HepG2 (cell line): ENCODE measurements around the gene TMEM80. TPM values are rescaled to one million over a fixed set of nuclear protein-coding genes. Genes with fewer than 3 reads are reported as not detected.

ENCODE experiments used
- ATAC-seq: fragments of 200-7000 bp; cut with Tn5 transposase; 3 replicates; pipeline ENCODE4 v1.9.1; 2020; ENCODE audit warnings: mild to moderate bottlenecking, moderate library complexity
- BruUV-seq: library from RNA; stranded (reverse); fragments of 400-500 nt; replicated peaks from 2 replicates; lab custom pipeline; 2021; lab: Mats Ljungman, UMichigan
- CTCF ChIA-PET: fragments of 300-600 bp; formaldehyde crosslinking; extraction: SDS; loops from one replicate; lab custom pipeline; 2021; ENCODE audit warnings: low total read pairs, inconsistent platforms, low intra/inter-chr PET ratio; lab: Yijun Ruan, JAX
- POLR2A ChIA-PET: fragments of 350-600 bp; sonication (Branson Sonifier 250); formaldehyde crosslinking; loops from one replicate; lab custom pipeline; 2020; ENCODE audit warnings: antibody characterized with exemption, inconsistent platforms; lab: Yijun Ruan, JAX
- DNase-seq: peaks from one replicate; pipeline ENCODE4 v3.0.0-alpha.2; 2015; ENCODE audit warnings: low spot score
- FAIRE-seq: peaks from 3 replicates; lab custom pipeline; 2011; peaks lifted over from hg19 to GRCh38; lab: Jason Lieb, UNC
- H2AFZ ChIP-seq: one replicate; pipeline ENCODE4 v1.6.1; 2011; ENCODE audit warnings: low read length, inconsistent platforms
- H3K27ac ChIP-seq: fragments of 300-600 bp; 3 replicates; pipeline ENCODE4 v1.8.0; 2011; ENCODE audit warnings: mixed run types, mild to moderate bottlenecking, mixed read lengths, low read length, inconsistent platforms; ENCODE audit not compliant: insufficient read depth; ENCODE audit errors: extremely low read length
- H3K27me3 ChIP-seq, 2 experiments: fragments of 200-600 bp in 1 of 2; 2 replicates in 1 of 2; 3 replicates in 1 of 2; pipeline versions ENCODE4 v1.6.0 to v1.8.0; 2011; ENCODE audit warnings: low read length in 2 of 2, mild to moderate bottlenecking in 2 of 2, moderate library complexity in 2 of 2, inconsistent platforms in 1 of 2; ENCODE audit not compliant: insufficient read depth in 2 of 2, control insufficient read depth in 1 of 2
- H3K36me3 ChIP-seq, 2 experiments: fragments of 200-600 bp in 1 of 2; replicated peaks in 1 of 2; 2 replicates in 1 of 2; 3 replicates in 1 of 2; pipeline versions ENCODE4 v1.5.1 to v1.8.0; 2011; ENCODE audit warnings: low read length in 2 of 2, inconsistent platforms in 1 of 2; ENCODE audit not compliant: insufficient read depth in 2 of 2, control insufficient read depth in 1 of 2
- H3K4me1 ChIP-seq: 2 replicates; pipeline ENCODE4 v1.5.1; 2012; ENCODE audit warnings: low read length, inconsistent platforms; ENCODE audit not compliant: insufficient read depth
- H3K4me2 ChIP-seq: 2 replicates; pipeline ENCODE4 v1.6.0; 2011; ENCODE audit warnings: low read depth, low read length, inconsistent platforms
- H3K4me3 ChIP-seq, 3 experiments: fragments of 200-600 bp in 1 of 3; sonication (generic), shearing (Covaris generic) in 1 of 3; replicated peaks in 1 of 3; 2 replicates each; pipeline ENCODE4 v1.5.1; 2011 to 2016; ENCODE audit warnings: low read length in 3 of 3, inconsistent platforms in 2 of 3, low read depth in 2 of 3, mild to moderate bottlenecking in 2 of 3, control low read depth in 1 of 3, mixed read lengths in 1 of 3; ENCODE audit not compliant: insufficient read depth in 1 of 3
- H3K79me2 ChIP-seq: one replicate; pipeline ENCODE4 v1.6.1; 2011; ENCODE audit warnings: low read length, inconsistent platforms; ENCODE audit not compliant: insufficient read depth
- H3K9ac ChIP-seq: 2 replicates; pipeline ENCODE4 v1.6.0; 2011; ENCODE audit warnings: mild to moderate bottlenecking, low read depth, low read length, inconsistent platforms; ENCODE audit not compliant: insufficient read depth
- H3K9me3 ChIP-seq: 2 replicates; pipeline ENCODE4 v1.5.1; 2012; ENCODE audit warnings: mild to moderate bottlenecking, low read length
- H4K20me1 ChIP-seq: 2 replicates; pipeline ENCODE4 v1.6.0; 2011; ENCODE audit warnings: inconsistent platforms, mild to moderate bottlenecking, low read length, moderate library complexity; ENCODE audit not compliant: insufficient read depth
- AGO2 ChIP-seq: fragments of 200-400 bp; formaldehyde crosslinking; optimal IDR thresholded peaks from 2 replicates; pipeline ENCODE3; 2017; ENCODE audit warnings: mild to moderate bottlenecking, low read depth, low read length, moderate library complexity
- CBX5 ChIP-seq: sonication (generic); formaldehyde crosslinking; IDR thresholded peaks from 2 replicates; pipeline ENCODE4 v1.4.0; 2020; ENCODE audit warnings: missing genetic modification reagents, borderline replicate concordance
- FOXJ3 ChIP-seq: sonication (generic); formaldehyde crosslinking; IDR thresholded peaks from 2 replicates; pipeline ENCODE4 v1.4.0; 2020; ENCODE audit warnings: missing genetic modification reagents, mild to moderate bottlenecking, borderline replicate concordance
- HIC2 ChIP-seq: sonication (generic); formaldehyde crosslinking; IDR thresholded peaks from 2 replicates; pipeline ENCODE4 v1.9.0; 2022; ENCODE audit warnings: low read depth, missing genetic modification reagents
- HNRNPL ChIP-seq: fragments of 200-400 bp; formaldehyde crosslinking; IDR thresholded peaks from 2 replicates; pipeline ENCODE4 v1.6.1; 2017; ENCODE audit warnings: mild to moderate bottlenecking, low read depth, low read length
- LCORL ChIP-seq, 2 experiments: fragments of 450-650 bp in 1 of 2; sonication (generic) in 1 of 2; formaldehyde crosslinking in 1 of 2; IDR thresholded peaks; 2 replicates each; pipeline versions ENCODE4 v1.5.0 to v1.6.1; 2017 to 2020; ENCODE audit warnings: antibody characterized with exemption in 1 of 2, missing genetic modification reagents in 1 of 2
- NFE2L2 ChIP-seq: fragments of 150-350 bp; IDR thresholded peaks from 2 replicates; pipeline ENCODE4 v1.6.1; 2014; ENCODE audit warnings: low read length
- NFIC ChIP-seq: IDR thresholded peaks from 2 replicates; pipeline ENCODE4 v1.6.1; 2012; ENCODE audit warnings: mild to moderate bottlenecking, low read length, inconsistent platforms
- POLR2A ChIP-seq, 2 experiments: IDR thresholded peaks; 2 replicates each; pipeline ENCODE4 v1.6.1; 2011; ENCODE audit warnings: low read depth in 2 of 2, low read length in 2 of 2, mild to moderate bottlenecking in 1 of 2, moderate library complexity in 1 of 2; ENCODE audit not compliant: insufficient read depth in 1 of 2
- PRDM4 ChIP-seq: sonication (generic); formaldehyde crosslinking; IDR thresholded peaks from 2 replicates; pipeline ENCODE4 v1.9.0; 2021; ENCODE audit warnings: missing genetic modification reagents, borderline replicate concordance
- RXRA ChIP-seq: sonication (generic); formaldehyde crosslinking; IDR thresholded peaks from 2 replicates; pipeline ENCODE4 v1.5.1; 2020; ENCODE audit warnings: missing genetic modification reagents
- SIN3A ChIP-seq: IDR thresholded peaks from 2 replicates; pipeline ENCODE4 v1.6.1; 2011; ENCODE audit warnings: low read depth, mild to moderate bottlenecking, control low read depth, low read length, borderline replicate concordance
- WGBS: methylation state at CpG from one replicate; pipeline ENCODE4 v1.1.6; 2017; ENCODE audit warnings: low lambda C conversion rate; 5-methylcytosine and 5-hydroxymethylcytosine counted together
- in situ Hi-C: cut with HindIII; loops from 2 replicates; pipeline ENCODE4 v1.10.0; 2017; ENCODE audit warnings: low pct_unique_long_range_greater_than_20kb; ENCODE audit not compliant: extremely low pct_ligation_motif_present
- intact Hi-C: fragments of 100-400 bp; cut with micrococcal nuclease; formaldehyde crosslinking; loops from one replicate; pipeline ENCODE4 v1.10.0; 2022; ENCODE audit not compliant: unreplicated experiment
- polyA plus RNA-seq, 8 experiments: library from polyadenylated mRNA; depleted of rRNA in 3 of 8; stranded (reverse) in 7 of 8; unstranded in 1 of 8; fragments of >200 nt; fragmentation: Illumina TruSeq in 4 of 8; extraction: Trizol in 4 of 8; gene quantifications; 2 replicates each; pipeline versions ENCODE4 v1.2.1 to v1.2.3, GENCODE V29; 2011 to 2016; ENCODE audit warnings: low read depth in 4 of 8, missing spikeins in 1 of 8, mixed read lengths in 1 of 8; ENCODE audit not compliant: insufficient read depth in 1 of 8
- total RNA-seq, 5 experiments: library from RNA; depleted of rRNA; stranded (reverse); fragments of >200 nt; fragmentation: Illumina TruSeq; extraction: Trizol; gene quantifications; 2 replicates each; pipeline ENCODE4 v1.2.3, GENCODE V29; 2016; ENCODE audit warnings: low read depth in 1 of 5

TMEM80 gene
- total and polyA plus RNA-seq, 2 of the 13 experiments (the other 11 are each of a cell fraction or from before 2014, with no cell fraction given), result 5.6 to 17.1 TPM

GRCh38 chr11:721247-721740, 25.7 kb downstream of the TMEM80 start:
- TSS peak; percentile 39 for BruUV-seq
- Histone ChIP-seq H3K27ac (no peak overlapping the region), H3K4me3 (no peak overlapping the region), H3K9me3 (no peaks in the 10 kb centered on the region), H2AFZ (no peak overlapping the region), H3K4me2 (no peak overlapping the region), H4K20me1 (peaks cover 12% of the 10 kb centered on the region; the same call in 1 of the 2 replicates), H3K27me3 (no peaks in the 10 kb centered on the region), H3K36me3 (peaks cover 25 to 55% of the 10 kb centered on the region in 2 experiments)
- ATAC-seq (no peak), FAIRE-seq (no peak), DNase-seq (no peak)
- ChIA-PET POLR2A (interaction anchor here (1.3 to 12.6 kb wide), 3 partner anchors 10 to 25 kb away, joined by 4 to 203 read pairs (median 22); partner anchors contain the start of genes DEAF1, EPS8L2 and TMEM80), CTCF (no interaction called here)
- TF ChIP-seq NFIC, result no peak
- peak; percentile 68 for TF ChIP-seq AGO2
- no peak for TF ChIP-seq FOXJ3
- TF ChIP-seq, all 625 proteins: peak for 1
- in situ Hi-C loops, result no loop called here
- H3K79me2 ChIP-seq, result peaks cover 11% of the 10 kb centered on the region
- 0 out of 2 replicates have a peak, but pooled peaks cover 10% of the 10 kb centered on the region for H3K4me1 ChIP-seq
- intact Hi-C loops, result no loop called here
- WGBS, result 96% methylated on average over 11 of the region's 28 CpGs
- H3K9ac ChIP-seq, result no peak overlapping the region

GRCh38 chr11:721741-722345, 26.2 kb downstream of the TMEM80 start:
- Histone ChIP-seq H3K4me1 (0 out of 2 replicates have a peak, but pooled peaks cover 10% of the 10 kb centered on the region), H3K4me3 (no peak overlapping the region), H3K9ac (no peak overlapping the region), H3K36me3 (peaks cover 26 to 54% of the 10 kb centered on the region in 2 experiments), H4K20me1 (peaks cover 12% of the 10 kb centered on the region; the same call in 1 of the 2 replicates), H3K79me2 (peaks cover 6% of the 10 kb centered on the region), H2AFZ (no peak overlapping the region), H3K27me3 (no peaks in the 10 kb centered on the region), H3K27ac (no peak overlapping the region), H3K4me2 (no peak overlapping the region), H3K9me3 (no peaks in the 10 kb centered on the region)
- FAIRE-seq (no peak), ATAC-seq (peak; percentile 17), DNase-seq (no peak)
- ChIA-PET POLR2A (interaction anchor here (1.3 to 12.6 kb wide), 4 partner anchors 9 to 26 kb away, joined by 4 to 203 read pairs (median 17); partner anchors contain the start of genes DEAF1, EPS8L2 and TMEM80), CTCF (interaction anchor here (1.9 kb wide), 1 partner anchor 59 kb away, joined by 7 read pairs; no protein-coding TSS in a partner anchor)
- intact Hi-C loops (no loop called here), in situ Hi-C loops (no loop called here)
- WGBS, result 93% methylated on average over 11 of the region's 33 CpGs
- BruUV-seq, result no TSS peak
- no peak for TF ChIP-seq NFE2L2
- TF ChIP-seq POLR2A (IDR thresholded peaks at IDR 0.05; ENCODE audit: insufficient read depth in 1 of 2, low read depth in 2 of 2, low read length in 2 of 2), result 0 out of 4 replicates have a peak, but pooled peaks of 1 of the 2 experiments have one; percentile 14
- TF ChIP-seq CBX5, result no peak
- no peak for TF ChIP-seq SIN3A
- no peak for TF ChIP-seq PRDM4 (CRISPR knock-in tag)
- TF ChIP-seq HNRNPL, result peak; percentile 92
- TF ChIP-seq RXRA (CRISPR knock-in tag), result 0 out of 2 replicates have a peak, but pooled peaks have one; percentile 18
- peak; percentile 56; the same call in 1 of the 2 replicates for TF ChIP-seq HIC2 (CRISPR knock-in tag)
- TF ChIP-seq LCORL (IDR thresholded peaks at IDR 0.05), result no peak
- no peak for TF ChIP-seq LCORL (CRISPR knock-in tag; IDR thresholded peaks at IDR 0.05)
